ENCODE results near the gene FAM241A. TPM values are rescaled to one million over a fixed set of nuclear protein-coding genes. Genes with fewer than 3 reads are reported as not detected.
A peak's percentile ranks its signal among the peaks of the same experiment; 100 is the strongest.

The FAM241A gene
- total and polyA plus RNA-seq, 2 donors (not counting 1 experiment from before 2014, with no cell fraction given), result 0.43 to 0.79 TPM

DNA sequence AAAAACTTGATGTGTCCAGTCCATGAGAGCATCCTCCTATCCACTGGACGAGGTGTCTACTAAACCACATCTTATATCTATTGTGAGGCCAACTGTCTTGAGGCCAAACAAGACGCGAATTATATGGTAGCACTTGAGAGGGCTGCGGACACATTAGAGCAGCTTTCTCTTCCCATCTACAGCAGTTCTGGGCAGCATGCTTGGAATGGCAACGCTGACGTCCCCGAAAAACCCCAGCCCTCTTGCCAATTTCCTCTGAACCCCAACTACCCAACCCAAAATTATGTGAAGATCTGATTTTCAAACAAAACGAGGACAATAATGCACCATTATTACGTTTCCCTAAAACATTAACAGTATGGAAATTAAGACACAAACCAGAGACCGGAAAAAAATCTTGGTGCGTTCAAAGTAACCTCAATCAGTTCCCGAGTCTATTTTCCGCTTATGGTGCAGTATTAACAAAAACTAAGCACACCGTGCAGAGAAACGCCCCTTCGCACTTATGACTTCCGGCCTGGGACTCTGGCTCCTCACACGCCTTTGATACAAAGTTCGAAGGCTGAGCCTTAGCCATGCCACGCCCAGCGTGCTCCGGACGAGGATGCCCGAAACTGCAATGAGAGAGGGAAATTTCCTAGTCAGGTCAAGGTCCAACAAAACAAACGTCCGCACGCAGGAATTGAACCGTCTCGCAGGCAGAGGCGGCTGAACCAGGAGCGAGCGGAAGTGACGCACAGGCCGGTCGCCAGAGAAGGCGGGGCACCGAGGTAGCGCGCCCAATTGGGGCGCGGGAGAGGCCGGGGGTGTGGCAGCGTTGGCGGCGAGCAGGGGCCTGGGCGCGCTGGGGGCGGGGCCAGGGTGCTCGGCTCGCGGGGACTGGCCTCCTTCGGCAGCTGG is 85.9 kb downstream of the FAM241A start:
- peak; percentile 98 for DNase-seq
- Histone ChIP-seq H3K4me3 (ENCODE audit: control extremely low read depth in 1 of 5, extremely low read depth in 1 of 5, insufficient read depth in 1 of 5, low read depth in 2 of 5, low read length in 4 of 5) (peak overlapping the region; percentile 78 to 98 (median 94)), H3K79me2 (ENCODE audit: control insufficient read depth, insufficient read depth, low read length) (peaks cover 23% of the 10 kb centered on the region), H3K27ac (ENCODE audit: low read length in 2 of 2) (peak overlapping the region; percentile 94 to 98), H3K4me2 (replicated peaks; ENCODE audit: low read depth, low read length, poor library complexity, severe bottlenecking) (peak overlapping the region; percentile 74), H4K20me1 (ENCODE audit: control insufficient read depth, insufficient read depth, low read length, poor library complexity, severe bottlenecking) (no peaks in the 10 kb centered on the region), H3K27me3 (replicated peaks in 1 of 4; ENCODE audit: control extremely low read depth in 1 of 4, control insufficient read depth in 3 of 4, insufficient read depth in 4 of 4, low read length in 3 of 4) (no peaks in the 10 kb centered on the region), H2AFZ (ENCODE audit: insufficient read depth, low read depth, low read length, poor library complexity, severe bottlenecking) (peak overlapping the region; percentile 89), H3K36me3 (replicated peaks in 1 of 2; ENCODE audit: control extremely low read depth in 1 of 2, control insufficient read depth in 1 of 2, extremely low read depth in 1 of 2, insufficient read depth in 2 of 2, low read length in 1 of 2) (no peaks in the 10 kb centered on the region), H3K4me1 (ENCODE audit: control insufficient read depth in 2 of 2, insufficient read depth in 2 of 2, low read length in 2 of 2) (peaks cover 13 to 19% of the 10 kb centered on the region in 2 donors), H3K9me3 (ENCODE audit: control extremely low read depth in 1 of 3, control insufficient read depth in 2 of 3, insufficient read depth in 1 of 3, low read length in 2 of 3) (peaks cover 0 to 3% (median 0%) of the 10 kb centered on the region in 3 donors), H3K9ac (ENCODE audit: low read length) (peak overlapping the region; percentile 85)
- WGBS (ENCODE audit: insufficient coverage), result under 1% methylated on average over 49 of the region's 52 CpGs
- CTCF ChIA-PET, result interaction anchor here (1.4 to 7.4 kb wide), 3 partner anchors 16 to 68 kb away, joined by 3 to 105 read pairs (median 19); partner anchors contain the start of gene TIFA
- intact Hi-C loops (cut with micrococcal nuclease), result loop anchor here (1.0 to 2.0 kb wide), 3 partner anchors 54 to 288 kb away; partner anchors contain the start of genes FAM241A and TIFA
- Mint-ChIP-seq H3K27ac (peak overlapping the region; percentile 99), H3K4me3 (peak overlapping the region; percentile 99), H3K9me3 (ENCODE audit: insufficient read depth) (no peaks in the 10 kb centered on the region), H3K27me3 (peaks cover 4% of the 10 kb centered on the region), H3K4me1 (peaks cover 25% of the 10 kb centered on the region)
- TF ChIP-seq EZH2 (IDR thresholded peaks at IDR 0.05; ENCODE audit: borderline replicate concordance, insufficient read depth, low read depth, low read length, poor library complexity, severe bottlenecking), result no peak
- TF ChIP-seq, protein P1, sequence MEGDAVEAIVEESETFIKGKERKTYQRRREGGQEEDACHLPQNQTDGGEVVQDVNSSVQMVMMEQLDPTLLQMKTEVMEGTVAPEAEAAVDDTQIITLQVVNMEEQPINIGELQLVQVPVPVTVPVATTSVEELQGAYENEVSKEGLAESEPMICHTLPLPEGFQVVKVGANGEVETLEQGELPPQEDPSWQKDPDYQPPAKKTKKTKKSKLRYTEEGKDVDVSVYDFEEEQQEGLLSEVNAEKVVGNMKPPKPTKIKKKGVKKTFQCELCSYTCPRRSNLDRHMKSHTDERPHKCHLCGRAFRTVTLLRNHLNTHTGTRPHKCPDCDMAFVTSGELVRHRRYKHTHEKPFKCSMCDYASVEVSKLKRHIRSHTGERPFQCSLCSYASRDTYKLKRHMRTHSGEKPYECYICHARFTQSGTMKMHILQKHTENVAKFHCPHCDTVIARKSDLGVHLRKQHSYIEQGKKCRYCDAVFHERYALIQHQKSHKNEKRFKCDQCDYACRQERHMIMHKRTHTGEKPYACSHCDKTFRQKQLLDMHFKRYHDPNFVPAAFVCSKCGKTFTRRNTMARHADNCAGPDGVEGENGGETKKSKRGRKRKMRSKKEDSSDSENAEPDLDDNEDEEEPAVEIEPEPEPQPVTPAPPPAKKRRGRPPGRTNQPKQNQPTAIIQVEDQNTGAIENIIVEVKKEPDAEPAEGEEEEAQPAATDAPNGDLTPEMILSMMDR (IDR thresholded peaks at IDR 0.05), result no peak
- POLR2A ChIA-PET, result interaction anchor here (0.8 to 1.7 kb wide), 4 partner anchors 13 to 59 kb away, joined by 3 to 8 read pairs (median 5); partner anchors contain the start of gene TIFA
- ATAC-seq (ENCODE audit: low read depth), result peak; percentile 89

Data from B cell (primary cell).